T-helper 17 cell (primary cell): Measurements from ENCODE around the gene AKIRIN1. TPM values are rescaled to one million over a fixed set of nuclear protein-coding genes. Genes with fewer than 3 reads are reported as not detected.
"Not testable (repeated sequence)": the region's sequence is repeated elsewhere in the genome, so short reads cannot be mapped to it uniquely, and the experiment has no call there.

ENCODE experiments used
- ATAC-seq: fragments of 150-1000 bp; cut with Tn5 transposase; 2 replicates; pipeline ENCODE4 v1.10.0; 2021; ENCODE audit warnings: mild to moderate bottlenecking, moderate library complexity
- DNase-seq, 3 donors: peaks; one replicate each; pipeline versions ENCODE4 v3.0.0 to v3.0.0-alpha.2; 2020 to 2021
- H3K9me3 ChIP-seq: one replicate; pipeline ENCODE4 v1.7.0; 2013; ENCODE audit warnings: low read length, mild to moderate bottlenecking; ENCODE audit not compliant: control insufficient read depth, poor library complexity, severe bottlenecking
- H3K27ac Mint-ChIP-seq: one replicate; pipeline ENCODE4 v1.8.0; 2022; ENCODE audit warnings: mild to moderate bottlenecking, moderate library complexity, mixed read lengths
- H3K27me3 Mint-ChIP-seq: one replicate; pipeline ENCODE4 v1.8.0; 2022; ENCODE audit warnings: mixed read lengths
- H3K36me3 Mint-ChIP-seq: one replicate; pipeline ENCODE4 v1.8.0; 2022; ENCODE audit warnings: low read depth, mixed read lengths
- H3K4me1 Mint-ChIP-seq: one replicate; pipeline ENCODE4 v1.8.0; 2022; ENCODE audit warnings: mild to moderate bottlenecking, mixed read lengths
- H3K4me3 Mint-ChIP-seq: one replicate; pipeline ENCODE4 v1.8.0; 2022; ENCODE audit warnings: mild to moderate bottlenecking, moderate library complexity, mixed read lengths
- total RNA-seq, 4 donors: library from RNA in 2 of 4; stranded (reverse) in 2 of 4; gene quantifications; one replicate each; pipeline ENCODE4 v1.2.3 and lab custom pipeline; 2022 to 2026

AKIRIN1 gene
- total RNA-seq (10 to 100 TPM; 74.2 to 82.1 TPM), total RNA-seq (lab: John Stamatoyannopoulos, UW) (113 to 164 reads per million in 2 donors)

GRCh38 chr1:38990738-38991637 lies at the start of gene AKIRIN1:
Gene AKIRIN1, plus strand, starts transcription at chr1:38991276. Its CDS starts 105 bp downstream, at chr1:38991381.
- Mint-ChIP-seq H3K4me3 (peak within 1 kb of the TSS; percentile 96), H3K27me3 (no peaks in the 10 kb centered on the region), H3K36me3 (no peaks in the 10 kb centered on the region), H3K4me1 (peaks cover 32% of the 10 kb centered on the region), H3K27ac (peak within 1 kb of the TSS; percentile 91)
- DNase-seq: peak; percentile 88 to 93 (median 90)
- no peaks in the 10 kb centered on the region for H3K9me3 ChIP-seq
- ATAC-seq: peak; percentile 95

GRCh38 chr1:38941527-38942019 lies 49.5 kb upstream of the AKIRIN1 start, which contains the start of gene RHBDL2:
Gene RHBDL2, minus strand, starts transcription at chr1:38941830. Its CDS starts 22,618 bp downstream, at chr1:38919212.
- H3K36me3 Mint-ChIP-seq: peaks cover 3% of the 10 kb centered on the region
- H3K4me3 Mint-ChIP-seq: no peak within 1 kb of the TSS
- ATAC-seq: no peak
- no peak for DNase-seq
- peaks cover 13% of the 10 kb centered on the region for H3K27me3 Mint-ChIP-seq
- H3K27ac Mint-ChIP-seq: peak within 1 kb of the TSS; percentile 43
- peaks cover 5% of the 10 kb centered on the region for H3K4me1 Mint-ChIP-seq
- no peaks in the 10 kb centered on the region for H3K9me3 ChIP-seq

GRCh38 chr1:38942664-38943428 lies 48.2 kb upstream of the AKIRIN1 start:
- H3K4me1 Mint-ChIP-seq: peaks cover 5% of the 10 kb centered on the region

GRCh38 chr1:38944547-38944946 lies 46.5 kb upstream of the AKIRIN1 start:
- no peak for ATAC-seq
- H3K27me3 Mint-ChIP-seq: peaks cover 13% of the 10 kb centered on the region
- H3K27ac Mint-ChIP-seq: no peak overlapping the region

More at GRCh38 chr1:38942664-38943428, 48.2 kb upstream of the AKIRIN1 start:
- Mint-ChIP-seq H3K36me3 (peaks cover 3% of the 10 kb centered on the region), H3K27ac (no peak overlapping the region), H3K4me3 (no peak overlapping the region), H3K27me3 (peaks cover 13% of the 10 kb centered on the region)
- ATAC-seq (no peak), DNase-seq (no peak)
- H3K9me3 ChIP-seq: no peaks in the 10 kb centered on the region

GRCh38 chr1:38950553-38950952 lies 40.5 kb upstream of the AKIRIN1 start:
- H3K27ac Mint-ChIP-seq: no peak overlapping the region
- no peaks in the 10 kb centered on the region for H3K27me3 Mint-ChIP-seq
- no peak for DNase-seq
- H3K9me3 ChIP-seq: no peaks in the 10 kb centered on the region
- ATAC-seq: no peak
- H3K4me3 Mint-ChIP-seq: no peak overlapping the region
- H3K4me1 Mint-ChIP-seq: peaks cover 7% of the 10 kb centered on the region
- no peaks in the 10 kb centered on the region for H3K36me3 Mint-ChIP-seq

More at GRCh38 chr1:38944547-38944946, 46.5 kb upstream of the AKIRIN1 start:
- H3K36me3 Mint-ChIP-seq: peaks cover 3% of the 10 kb centered on the region
- no peak overlapping the region for H3K4me3 Mint-ChIP-seq
- peaks cover 5% of the 10 kb centered on the region for H3K4me1 Mint-ChIP-seq
- H3K9me3 ChIP-seq: no peaks in the 10 kb centered on the region
- no peak for DNase-seq

GRCh38 chr1:38953433-38953860 lies 37.6 kb upstream of the AKIRIN1 start:
- H3K36me3 Mint-ChIP-seq: no peaks in the 10 kb centered on the region
- DNase-seq (no peak), ATAC-seq (no peak)
- no peaks in the 10 kb centered on the region for H3K9me3 ChIP-seq
- H3K4me3 Mint-ChIP-seq: no peak overlapping the region
- H3K27me3 Mint-ChIP-seq: no peaks in the 10 kb centered on the region
- H3K4me1 Mint-ChIP-seq: peaks cover 7% of the 10 kb centered on the region
- H3K27ac Mint-ChIP-seq: no peak overlapping the region

GRCh38 chr1:38958967-38959366 lies 32.1 kb upstream of the AKIRIN1 start:
- DNase-seq (no peak), ATAC-seq (no peak)
- peaks cover 11% of the 10 kb centered on the region for H3K4me1 Mint-ChIP-seq
- H3K27me3 Mint-ChIP-seq: no peaks in the 10 kb centered on the region
- no peak overlapping the region for H3K4me3 Mint-ChIP-seq
- H3K9me3 ChIP-seq: no peaks in the 10 kb centered on the region
- H3K27ac Mint-ChIP-seq: no peak overlapping the region
- no peaks in the 10 kb centered on the region for H3K36me3 Mint-ChIP-seq

GRCh38 chr1:38962113-38962512 lies 29.0 kb upstream of the AKIRIN1 start:
- no peak for ATAC-seq
- Mint-ChIP-seq H3K4me3 (peak overlapping the region; percentile 37), H3K4me1 (peaks cover 17% of the 10 kb centered on the region)

GRCh38 chr1:38962560-38962959 lies 28.5 kb upstream of the AKIRIN1 start:
- no peaks in the 10 kb centered on the region for H3K9me3 ChIP-seq
- DNase-seq (no peak), ATAC-seq (no peak)
- peak overlapping the region; percentile 72 for H3K27ac Mint-ChIP-seq
- no peaks in the 10 kb centered on the region for H3K36me3 Mint-ChIP-seq
- H3K4me1 Mint-ChIP-seq: peaks cover 17% of the 10 kb centered on the region
- H3K4me3 Mint-ChIP-seq: no peak overlapping the region
- H3K27me3 Mint-ChIP-seq: no peaks in the 10 kb centered on the region

More at GRCh38 chr1:38962113-38962512, 29.0 kb upstream of the AKIRIN1 start:
- H3K27ac Mint-ChIP-seq: peak overlapping the region; percentile 72
- DNase-seq: no peak
- H3K9me3 ChIP-seq: no peaks in the 10 kb centered on the region
- no peaks in the 10 kb centered on the region for H3K27me3 Mint-ChIP-seq
- H3K36me3 Mint-ChIP-seq: no peaks in the 10 kb centered on the region

GRCh38 chr1:38964140-38964548 lies 26.9 kb upstream of the AKIRIN1 start:
- H3K4me3 Mint-ChIP-seq: no peak overlapping the region
- peak; percentile 46 for ATAC-seq
- no peak for DNase-seq
- no peak overlapping the region for H3K27ac Mint-ChIP-seq
- no peaks in the 10 kb centered on the region for H3K9me3 ChIP-seq
- no peaks in the 10 kb centered on the region for H3K36me3 Mint-ChIP-seq
- H3K27me3 Mint-ChIP-seq: no peaks in the 10 kb centered on the region
- H3K4me1 Mint-ChIP-seq: peaks cover 17% of the 10 kb centered on the region

- H3K27me3 Mint-ChIP-seq, H3K4me1 Mint-ChIP-seq, H3K4me3 Mint-ChIP-seq, H3K9me3 ChIP-seq, H3K27ac Mint-ChIP-seq, DNase-seq, H3K36me3 Mint-ChIP-seq, ATAC-seq: not testable (repeated sequence)
Measured at GRCh38 chr1:38973145-38973544, 17.9 kb upstream of the AKIRIN1 start.

- no peak overlapping the region for H3K27ac Mint-ChIP-seq
- H3K4me1 Mint-ChIP-seq: peaks cover 5% of the 10 kb centered on the region
- no peaks in the 10 kb centered on the region for H3K27me3 Mint-ChIP-seq
- DNase-seq (no peak), ATAC-seq (no peak)
- H3K4me3 Mint-ChIP-seq: no peak overlapping the region
- H3K36me3 Mint-ChIP-seq: no peaks in the 10 kb centered on the region
- H3K9me3 ChIP-seq: no peaks in the 10 kb centered on the region
Measured at GRCh38 chr1:38973659-38974437, 17.2 kb upstream of the AKIRIN1 start.
